ENCODE results near the gene ANXA8. TPM values are rescaled to one million over a fixed set of nuclear protein-coding genes. Genes with fewer than 3 reads are reported as not detected.

Gene ANXA8
- total RNA-seq, 1 experiment from 2014 or later = 0.22 TPM

GRCh38 chr10:47442351-47442750, 41.6 kb downstream of the ANXA8 start:
- Histone ChIP-seq H3K56ac (ENCODE audit: insufficient read length, low read depth, low read length) (no peak overlapping the region), H3K4me1 (ENCODE audit: insufficient read depth, low read length) (no peaks in the 10 kb centered on the region), H2AK5ac (ENCODE audit: insufficient read length, low read length) (no peak overlapping the region), H2BK5ac (ENCODE audit: insufficient read length, low read length) (no peak overlapping the region), H3K27me3 (ENCODE audit: insufficient read depth, low read length) (no peaks in the 10 kb centered on the region), H3K4ac (ENCODE audit: low read depth, low read length) (no peak overlapping the region), H2AFZ (ENCODE audit: low read length) (no peak overlapping the region), H4K5ac (ENCODE audit: insufficient read length, low read depth, low read length) (no peak overlapping the region), H2BK120ac (ENCODE audit: low read depth, low read length, poor library complexity, severe bottlenecking) (no peak overlapping the region), H3K79me2 (ENCODE audit: insufficient read depth, low read length) (no peaks in the 10 kb centered on the region), H3K79me1 (ENCODE audit: insufficient read depth, low read depth, low read length, poor library complexity, severe bottlenecking) (no peaks in the 10 kb centered on the region), H3K23me2 (ENCODE audit: insufficient read length, low read depth, low read length, poor library complexity, severe bottlenecking) (no peaks in the 10 kb centered on the region), H4K20me1 (ENCODE audit: control insufficient read depth, insufficient read depth, insufficient read length) (no peaks in the 10 kb centered on the region), H3T11ph (ENCODE audit: low read length) (no peak overlapping the region), H3K9ac (ENCODE audit: extremely low read depth, insufficient read length, low read length) (no peak overlapping the region), H2BK12ac (ENCODE audit: insufficient read length, low read depth, low read length) (no peak overlapping the region), H4K8ac (replicated peaks; ENCODE audit: insufficient read length, low read depth, low read length) (no peak overlapping the region), H3K4me2 (ENCODE audit: insufficient read depth, insufficient read length, low read length) (no peak overlapping the region), H2BK15ac (ENCODE audit: low read depth, low read length) (no peak overlapping the region), H4K91ac (ENCODE audit: insufficient read length, low read depth, low read length) (no peak overlapping the region), H3K23ac (ENCODE audit: insufficient read length, low read depth, low read length) (no peak overlapping the region), H3K27ac (ENCODE audit: insufficient read length, low read depth, low read length) (no peak overlapping the region), H2BK20ac (ENCODE audit: low read depth, low read length, poor library complexity, severe bottlenecking) (no peak overlapping the region), H3K14ac (ENCODE audit: insufficient read depth, low read length) (no peak overlapping the region), H3K18ac (ENCODE audit: insufficient read length, low read depth, low read length) (no peak overlapping the region), H3K9me3 (ENCODE audit: control insufficient read depth, low read depth, low read length) (no peaks in the 10 kb centered on the region)
- no CpG with 5 or more reads among the region's 5 CpGs for WGBS (ENCODE audit: extremely low coverage, insufficient read length, low lambda C conversion rate)
- H3K9me3 Mint-ChIP-seq = peaks cover 11% of the 10 kb centered on the region in 2 experiments; a peak in 4 of 5 replicates
- no peaks in the 10 kb centered on the region; a peak in 2 of 7 replicates for H3K36me3 Mint-ChIP-seq (ENCODE audit: insufficient read depth in 1 of 3, low read depth in 3 of 3)
- H3K4me3 Mint-ChIP-seq = no peak overlapping the region
- DNase-seq = peak; percentile 14
- no peak overlapping the region; a peak in 2 of 7 replicates for H3K27ac Mint-ChIP-seq
- no peak for TF ChIP-seq CTCF (conservative IDR thresholded peaks at IDR 0.05)
- peaks cover 0 to 2% of the 10 kb centered on the region in 2 experiments; a peak in 2 of 4 replicates for H3K4me1 Mint-ChIP-seq
- peaks cover 1% of the 10 kb centered on the region for H3K27me3 Mint-ChIP-seq (ENCODE audit: low read depth)
